LNCaP clone FGC (cell line): Measurements from ENCODE around the gene SPART.

Experiments used
- DNase-seq: peaks from one replicate; pipeline ENCODE4 v3.0.0-alpha.2; 2011; ENCODE audit warnings: low read depth
- H3K4me3 ChIP-seq: 2 replicates; pipeline ENCODE4 v1.5.1; 2011; ENCODE audit warnings: mild to moderate bottlenecking, low read depth, low read length, control low read depth
- TF ChIP-seq, protein P1 (sequence below): IDR thresholded peaks from 2 replicates; pipeline ENCODE4 v1.5.1; 2012; ENCODE audit warnings: mild to moderate bottlenecking; ENCODE audit not compliant: control insufficient read depth, insufficient read depth; ENCODE audit errors: extremely low read depth

The SPART gene

DNA sequence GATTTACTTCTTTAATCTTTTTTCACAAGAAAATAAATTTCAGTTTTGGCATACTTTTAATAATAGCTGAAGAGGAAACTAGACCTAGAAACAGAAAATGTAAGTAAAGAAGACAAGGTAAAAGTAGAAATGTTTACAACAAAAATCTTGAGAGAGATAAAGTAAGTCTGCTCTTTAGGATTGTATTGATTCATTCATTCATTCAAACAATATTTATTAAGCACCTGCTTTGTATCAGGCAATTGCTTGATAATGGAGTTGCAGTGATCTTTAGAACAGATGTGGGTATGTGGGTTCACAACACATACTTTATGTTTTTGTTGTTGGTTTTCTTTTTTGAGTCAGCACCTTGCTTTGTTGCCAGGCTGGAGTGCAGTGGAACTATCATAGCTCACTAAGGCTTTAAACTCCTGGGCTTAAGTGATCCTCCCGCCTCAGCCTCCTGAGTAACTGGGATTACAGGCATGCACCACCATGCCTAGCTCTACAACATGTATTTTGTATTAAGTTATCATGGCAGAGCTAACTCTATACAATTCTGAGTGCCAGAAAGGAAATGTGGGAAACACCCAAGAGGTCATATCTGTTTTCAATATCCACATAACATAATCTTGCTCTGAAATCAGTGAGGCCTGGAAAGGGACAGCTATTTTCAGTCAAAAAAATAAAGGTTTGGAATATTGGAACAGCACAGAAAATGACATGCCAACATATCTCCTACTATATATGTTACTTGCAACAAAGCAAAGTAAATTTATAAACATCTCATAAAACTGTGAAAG is 8.8 kb upstream of the SPART start:
- no peak overlapping the region for H3K4me3 ChIP-seq
- TF ChIP-seq, protein P1, sequence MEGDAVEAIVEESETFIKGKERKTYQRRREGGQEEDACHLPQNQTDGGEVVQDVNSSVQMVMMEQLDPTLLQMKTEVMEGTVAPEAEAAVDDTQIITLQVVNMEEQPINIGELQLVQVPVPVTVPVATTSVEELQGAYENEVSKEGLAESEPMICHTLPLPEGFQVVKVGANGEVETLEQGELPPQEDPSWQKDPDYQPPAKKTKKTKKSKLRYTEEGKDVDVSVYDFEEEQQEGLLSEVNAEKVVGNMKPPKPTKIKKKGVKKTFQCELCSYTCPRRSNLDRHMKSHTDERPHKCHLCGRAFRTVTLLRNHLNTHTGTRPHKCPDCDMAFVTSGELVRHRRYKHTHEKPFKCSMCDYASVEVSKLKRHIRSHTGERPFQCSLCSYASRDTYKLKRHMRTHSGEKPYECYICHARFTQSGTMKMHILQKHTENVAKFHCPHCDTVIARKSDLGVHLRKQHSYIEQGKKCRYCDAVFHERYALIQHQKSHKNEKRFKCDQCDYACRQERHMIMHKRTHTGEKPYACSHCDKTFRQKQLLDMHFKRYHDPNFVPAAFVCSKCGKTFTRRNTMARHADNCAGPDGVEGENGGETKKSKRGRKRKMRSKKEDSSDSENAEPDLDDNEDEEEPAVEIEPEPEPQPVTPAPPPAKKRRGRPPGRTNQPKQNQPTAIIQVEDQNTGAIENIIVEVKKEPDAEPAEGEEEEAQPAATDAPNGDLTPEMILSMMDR = no peak
- no peak for DNase-seq

DNA sequence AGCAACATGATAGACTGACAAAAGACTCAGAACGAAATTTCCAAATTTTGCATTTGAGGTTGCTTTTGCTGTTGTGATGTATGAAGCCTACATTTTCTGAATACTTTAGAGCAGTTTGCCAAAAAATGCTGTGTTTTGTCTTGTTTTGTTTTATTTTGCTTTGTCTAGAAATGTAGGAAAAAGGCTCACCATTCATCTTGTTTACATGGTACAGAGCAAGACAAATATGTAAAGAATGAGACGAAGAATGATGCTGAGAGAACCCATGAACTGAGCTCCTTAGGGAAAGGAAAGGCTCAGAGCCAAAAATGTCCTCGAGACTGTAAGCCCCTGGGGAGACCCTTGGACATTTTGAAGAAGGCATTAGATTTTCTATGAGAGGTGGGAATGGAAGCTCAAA is 6.8 kb upstream of the SPART start:
- no peak for DNase-seq
- TF ChIP-seq, protein P1 = no peak

DNA sequence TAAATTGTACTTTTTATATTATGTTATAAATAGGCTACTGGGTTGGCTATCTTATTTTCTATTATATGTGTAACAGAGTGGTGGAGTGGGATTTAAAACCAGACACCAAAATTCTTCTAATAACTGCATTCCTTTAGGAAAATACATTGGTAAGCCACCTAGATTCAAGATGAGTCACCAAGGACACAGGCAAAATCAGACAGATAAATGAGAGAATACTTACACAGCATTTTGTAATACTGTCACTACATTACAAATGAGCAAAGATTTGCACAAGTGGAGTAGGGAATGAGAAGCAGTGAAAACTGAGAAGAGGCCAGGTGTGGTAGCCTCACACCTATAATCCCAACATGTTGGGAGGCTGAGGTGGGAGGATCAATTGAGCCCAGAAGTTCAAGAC is 6.2 kb upstream of the SPART start:
- TF ChIP-seq, protein P1 = no peak
- no peak overlapping the region for H3K4me3 ChIP-seq
- DNase-seq = no peak

More for the DNA sequence above, 6.8 kb upstream of the SPART start:
- no peak overlapping the region for H3K4me3 ChIP-seq

DNA sequence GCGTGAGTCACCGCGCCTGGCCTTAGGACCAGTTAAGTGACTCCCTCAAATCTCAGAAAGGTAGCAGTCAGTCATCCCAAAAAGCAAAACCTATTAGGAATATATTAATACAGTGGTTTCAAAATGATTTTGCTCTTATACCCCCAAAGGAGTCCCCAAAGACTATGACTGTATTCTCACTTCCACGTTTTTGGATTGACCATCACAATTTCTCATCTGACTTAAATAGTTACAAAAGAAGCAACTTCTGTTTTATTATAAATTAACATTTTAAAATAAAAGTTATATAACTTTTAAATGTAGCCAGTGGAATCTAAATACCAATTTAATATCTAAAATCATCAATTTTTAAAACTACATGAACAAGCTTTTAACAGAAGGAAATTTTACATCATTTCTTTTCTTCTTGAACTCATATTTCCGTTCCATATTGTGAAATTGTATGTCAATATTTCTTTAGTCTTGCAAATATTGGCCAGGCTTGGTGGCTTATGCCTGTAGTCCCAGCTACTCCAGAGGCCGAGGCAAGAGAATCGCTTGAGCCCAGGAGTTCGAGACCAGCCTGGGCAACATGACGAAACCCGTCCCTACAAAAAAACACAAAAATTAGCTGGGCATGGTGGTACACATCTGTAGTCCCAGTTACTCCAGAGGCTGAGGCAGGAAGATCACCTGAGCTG is 1.5 kb upstream of the SPART start:
- H3K4me3 ChIP-seq = no peak overlapping the region
- TF ChIP-seq, protein P1 = no peak
- no peak for DNase-seq

DNA sequence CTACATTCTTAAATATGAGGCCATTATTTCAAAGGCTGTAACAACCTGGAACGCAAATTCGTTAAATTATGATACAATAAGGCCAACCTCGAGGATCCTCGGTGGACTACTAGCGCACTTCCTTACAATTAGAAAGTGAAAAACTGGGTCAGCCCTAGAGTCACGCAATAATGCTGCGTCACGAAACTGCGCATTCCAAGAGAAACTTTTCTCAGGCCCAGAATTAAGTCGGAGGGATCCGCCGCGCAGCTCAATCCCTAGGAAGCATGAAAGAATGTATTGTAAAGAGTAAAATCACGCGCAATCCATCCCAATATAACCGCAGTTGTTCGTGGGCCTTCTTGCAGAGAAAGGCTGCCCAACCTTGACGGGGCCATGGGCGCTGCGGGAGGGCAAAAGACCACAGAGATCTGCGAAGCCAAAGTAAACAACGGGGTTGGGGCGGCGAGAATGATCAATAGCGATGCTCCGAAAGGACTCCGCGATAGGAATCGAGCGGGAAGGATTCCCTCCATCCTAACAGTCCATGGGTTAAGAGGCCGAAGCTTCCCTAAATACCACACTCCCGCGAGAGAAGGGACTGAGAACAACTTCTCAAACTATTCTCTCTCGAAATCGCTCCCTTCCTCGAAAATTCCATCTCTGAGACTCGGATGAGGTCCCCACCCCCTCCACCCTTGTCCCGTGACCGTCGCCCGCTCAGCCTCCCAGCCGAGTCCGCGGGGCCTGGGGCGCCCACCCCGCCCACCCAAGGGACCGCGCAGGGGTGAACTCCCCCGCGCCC is 564 bp downstream of the SPART start:
- no peak overlapping the region for H3K4me3 ChIP-seq
- TF ChIP-seq, protein P1 = no peak
- DNase-seq = no peak

DNA sequence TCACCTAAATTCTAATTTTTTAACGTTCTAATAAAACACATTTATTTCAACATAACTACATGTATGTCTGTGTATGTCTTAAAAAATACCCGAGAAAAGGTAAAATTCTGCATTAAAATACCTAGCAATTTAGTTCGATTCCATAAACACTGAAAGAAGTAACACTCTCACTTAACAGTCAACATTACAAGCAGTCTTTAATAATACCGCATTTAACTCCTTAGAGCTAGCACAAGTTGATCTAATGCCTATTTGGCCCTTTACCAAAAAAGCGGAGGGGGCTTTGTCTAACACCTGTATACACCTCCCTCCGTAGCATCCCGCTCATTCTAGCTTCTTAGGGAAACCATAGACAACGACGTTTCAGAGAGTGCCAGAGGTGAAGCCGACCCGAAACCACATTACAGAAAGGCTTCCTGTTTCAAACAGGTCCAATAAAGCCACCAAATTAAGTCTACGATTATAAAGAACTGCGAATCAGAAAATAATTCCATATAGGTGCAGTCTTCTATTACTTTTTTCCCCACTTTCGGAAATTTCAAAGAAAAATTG is 1.2 kb downstream of the SPART start:
- DNase-seq = no peak
- H3K4me3 ChIP-seq = no peak overlapping the region

More for the DNA sequence above, 1.2 kb downstream of the SPART start:
- TF ChIP-seq, protein P1 = no peak
